HG03095 (cell line): Measurements from ENCODE around the gene SCG2.
"Not testable (repeated sequence)": the region's sequence is repeated elsewhere in the genome, so short reads cannot be mapped to it uniquely, and the experiment has no call there.

ENCODE experiments used
- ATAC-seq: cut with Tn5 transposase; IDR thresholded peaks from one replicate; pipeline ENCODE4 v1.9.1; 2021; ENCODE audit warnings: moderate library complexity; ENCODE audit not compliant: unreplicated experiment

Gene SCG2

DNA sequence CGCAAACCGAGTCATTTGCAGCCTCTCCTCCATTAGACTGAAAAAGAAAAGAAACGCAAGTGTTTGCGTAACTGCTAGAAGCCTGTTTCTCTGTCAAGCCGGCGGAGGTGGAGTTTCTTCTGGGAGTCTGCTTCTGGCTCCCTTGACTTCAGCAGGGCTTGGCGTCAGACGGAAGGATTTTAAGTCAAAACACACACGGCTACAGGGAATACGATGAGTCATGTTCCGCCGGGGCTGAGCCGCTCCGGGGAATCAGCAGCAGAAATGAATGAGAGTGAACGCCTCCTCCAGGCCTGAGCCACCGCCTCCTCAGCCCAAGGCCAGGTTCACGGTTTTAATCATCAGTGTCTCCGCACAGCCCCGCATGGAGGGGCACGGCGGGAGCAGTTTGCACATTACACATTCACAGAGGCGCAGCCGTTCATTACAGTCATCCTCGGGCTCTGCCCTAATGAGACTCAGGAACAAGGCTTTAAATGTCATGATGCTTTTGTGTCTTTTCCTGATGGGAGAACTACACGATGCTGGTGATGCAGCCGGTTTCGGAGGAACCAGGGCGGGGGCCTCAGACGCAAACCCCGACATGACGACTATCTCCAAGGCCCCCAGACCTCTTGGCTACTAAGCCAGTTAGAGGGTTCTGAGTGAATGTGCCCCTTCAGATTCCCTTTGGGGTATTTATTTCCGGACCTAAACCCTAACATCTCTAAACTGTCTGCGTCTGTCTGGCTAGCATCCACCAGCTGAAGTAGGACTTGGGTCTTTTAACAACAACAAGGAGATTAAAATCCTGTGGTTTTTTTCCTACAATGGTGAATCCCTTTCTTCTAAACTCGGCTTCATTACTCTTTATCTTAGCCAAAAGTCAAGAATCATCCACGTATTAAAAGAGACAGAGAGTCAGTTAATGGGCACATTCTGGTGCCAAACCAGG is 11.1 kb upstream of the SCG2 start:
- ATAC-seq = no peak

DNA sequence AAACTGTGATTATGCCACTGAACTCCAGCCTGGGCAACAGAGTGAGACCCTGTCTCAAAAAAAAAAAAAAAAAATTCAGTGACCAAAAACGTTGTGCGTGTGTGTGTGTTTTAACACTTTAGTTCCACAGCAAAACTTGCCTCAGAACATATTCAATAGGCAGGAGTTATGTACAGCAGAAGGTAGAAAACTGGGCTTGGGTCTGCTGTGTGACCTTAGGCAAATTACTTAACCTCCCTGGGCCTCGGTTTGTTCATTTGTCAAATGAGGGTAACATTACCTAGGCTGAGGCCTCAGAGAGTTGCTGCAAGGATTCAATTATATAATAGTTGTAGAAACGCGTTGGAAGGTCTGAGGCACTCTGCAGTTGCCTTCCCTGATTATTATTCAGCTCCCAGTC is 10.3 kb upstream of the SCG2 start:
- ATAC-seq = no peak

DNA sequence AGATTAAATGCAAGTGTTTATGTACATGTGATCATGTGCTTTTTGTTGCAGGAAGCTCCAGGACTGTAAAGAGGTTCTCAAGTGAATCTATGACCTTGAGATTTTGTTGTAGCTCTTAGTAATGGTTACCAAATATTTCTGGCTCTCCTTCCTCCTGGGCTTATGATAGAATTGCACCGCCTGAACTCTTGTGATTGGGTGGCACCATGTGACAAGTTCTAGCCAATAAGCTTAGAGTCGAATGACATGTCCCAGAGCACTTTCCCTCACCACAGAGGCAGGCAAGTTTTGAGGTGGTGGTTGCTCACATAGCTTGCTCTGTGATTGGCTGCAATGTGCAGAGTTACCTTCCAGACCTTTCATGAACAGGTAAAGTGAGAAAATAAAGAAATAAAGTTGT is 8.9 kb upstream of the SCG2 start:
- no peak for ATAC-seq

DNA sequence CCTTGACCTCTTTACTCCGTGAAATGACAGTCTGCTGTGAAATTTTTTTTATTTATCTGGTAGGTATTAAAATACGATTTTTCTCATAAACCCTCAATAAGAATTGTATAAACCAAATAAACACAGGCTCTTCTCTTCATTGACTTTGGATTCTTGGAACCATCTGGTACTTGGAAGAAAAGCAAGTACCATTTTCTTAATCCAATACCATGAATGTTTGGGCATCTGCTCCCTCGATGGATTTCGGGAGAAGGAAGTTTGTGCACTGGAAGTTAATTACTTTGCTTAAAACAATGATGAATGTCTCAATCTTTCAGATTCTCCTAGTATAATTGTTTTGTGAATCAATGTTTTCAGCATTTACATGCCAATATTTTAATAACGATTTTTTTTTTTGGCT is 5.3 kb upstream of the SCG2 start:
- ATAC-seq = no peak

DNA sequence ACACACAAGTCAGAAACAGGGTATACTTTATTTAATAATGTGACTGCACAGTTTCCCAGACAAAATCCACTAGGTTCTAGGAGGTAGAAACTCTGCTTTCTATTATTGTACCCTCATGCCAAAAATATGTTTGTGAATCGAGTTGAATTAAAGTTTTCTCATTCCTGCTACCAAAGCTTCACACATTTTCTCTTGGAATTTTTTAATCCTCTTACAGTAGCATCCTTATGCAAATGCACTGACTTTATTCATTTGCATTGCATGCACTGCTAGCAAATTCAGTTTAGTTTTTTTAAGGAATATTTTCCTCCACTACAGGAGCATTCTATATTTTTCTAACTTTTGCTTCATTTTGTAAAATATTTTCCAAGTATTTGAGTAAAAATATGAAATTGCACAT is 4.8 kb upstream of the SCG2 start:
- ATAC-seq = no peak

DNA sequence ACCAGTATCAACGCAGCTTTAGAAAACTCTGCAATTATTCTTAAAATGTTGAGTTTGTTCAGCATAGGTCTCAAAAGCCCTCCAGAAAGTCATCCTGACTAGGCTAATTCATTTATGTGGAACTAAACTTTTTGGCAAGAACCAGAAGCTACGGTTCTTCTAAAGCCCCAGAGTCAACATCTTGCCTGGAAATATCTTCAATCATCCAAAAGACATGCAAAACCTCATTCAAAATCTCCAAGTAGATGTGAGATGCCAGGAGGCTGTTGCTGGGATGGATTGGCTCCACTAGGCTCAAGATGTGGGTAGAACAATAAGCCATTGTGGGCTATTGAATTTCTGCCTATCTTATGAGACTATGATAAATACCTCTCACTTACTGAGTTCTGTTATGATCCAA is 2.1 kb upstream of the SCG2 start:
- no peak for ATAC-seq

DNA sequence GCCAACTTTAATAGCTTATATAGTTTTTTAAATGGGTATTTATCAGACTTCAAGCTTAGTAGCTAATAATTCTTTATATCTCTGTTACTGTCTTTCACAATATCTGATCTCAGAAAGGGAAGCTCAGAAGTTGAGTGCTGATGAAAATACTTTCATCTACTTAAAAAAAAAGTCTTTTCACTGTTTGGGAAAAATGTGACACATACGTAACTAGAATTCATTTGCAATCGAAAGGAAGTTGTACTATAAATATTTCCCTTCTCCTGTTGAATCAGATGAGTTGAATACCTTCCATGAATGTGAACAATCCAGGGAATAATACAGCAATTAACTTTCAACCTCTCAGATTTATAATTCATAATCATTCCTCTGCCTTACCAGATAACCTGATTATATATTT is 811 bp upstream of the SCG2 start:
- no peak for ATAC-seq

DNA sequence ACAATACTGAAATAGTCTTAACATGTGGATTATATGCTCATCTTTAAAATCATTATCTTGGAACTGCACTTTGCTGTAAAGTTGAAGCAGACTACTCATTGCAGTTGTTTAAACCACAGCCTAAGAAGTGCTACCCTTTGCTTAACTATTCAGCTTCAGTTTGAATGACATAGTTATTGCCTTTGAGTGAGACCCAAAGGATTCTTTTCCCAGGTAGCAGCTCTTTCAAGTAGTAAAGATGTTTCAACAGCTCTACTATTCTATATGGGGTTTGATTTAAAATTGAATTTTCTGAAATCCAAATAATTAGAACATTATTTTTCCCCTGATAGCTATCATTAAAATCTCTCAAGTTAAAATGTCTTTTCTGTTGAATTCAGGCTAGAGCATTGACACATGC is 1.1 kb downstream of the SCG2 start:
- no peak for ATAC-seq

DNA sequence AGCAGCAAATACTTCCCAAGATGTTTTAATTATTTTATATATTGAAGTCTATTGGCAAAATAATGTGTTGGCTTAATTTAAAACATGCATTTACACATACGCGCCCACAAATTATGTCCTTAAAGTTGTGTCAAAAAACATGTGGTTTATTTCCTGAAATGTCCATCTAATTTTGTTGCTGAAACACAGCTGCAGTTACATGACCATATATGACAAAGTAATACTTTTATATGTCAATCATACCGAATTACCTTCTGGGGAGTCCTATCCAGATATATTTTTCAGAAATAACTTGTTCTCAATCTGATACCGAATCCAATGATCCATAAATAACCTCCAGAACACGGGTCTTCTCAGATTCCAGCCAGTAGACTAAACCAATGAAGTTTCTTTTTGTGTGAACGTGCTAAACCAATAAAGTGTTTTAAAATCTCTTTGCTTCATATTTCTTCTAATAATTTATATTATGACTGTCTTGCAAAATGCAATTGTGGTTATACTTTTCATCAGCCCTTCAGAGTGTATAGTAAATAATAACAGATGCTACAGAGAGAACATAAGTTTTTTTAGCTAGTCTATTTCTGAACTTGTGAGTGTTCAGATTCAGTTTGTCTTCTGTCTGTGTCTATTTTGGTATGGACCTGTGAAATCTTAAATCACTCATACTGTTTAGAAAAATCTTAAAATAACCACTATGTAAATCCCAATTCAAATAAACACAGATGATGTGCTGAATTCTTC is 2.4 kb downstream of the SCG2 start:
- no peak for ATAC-seq

DNA sequence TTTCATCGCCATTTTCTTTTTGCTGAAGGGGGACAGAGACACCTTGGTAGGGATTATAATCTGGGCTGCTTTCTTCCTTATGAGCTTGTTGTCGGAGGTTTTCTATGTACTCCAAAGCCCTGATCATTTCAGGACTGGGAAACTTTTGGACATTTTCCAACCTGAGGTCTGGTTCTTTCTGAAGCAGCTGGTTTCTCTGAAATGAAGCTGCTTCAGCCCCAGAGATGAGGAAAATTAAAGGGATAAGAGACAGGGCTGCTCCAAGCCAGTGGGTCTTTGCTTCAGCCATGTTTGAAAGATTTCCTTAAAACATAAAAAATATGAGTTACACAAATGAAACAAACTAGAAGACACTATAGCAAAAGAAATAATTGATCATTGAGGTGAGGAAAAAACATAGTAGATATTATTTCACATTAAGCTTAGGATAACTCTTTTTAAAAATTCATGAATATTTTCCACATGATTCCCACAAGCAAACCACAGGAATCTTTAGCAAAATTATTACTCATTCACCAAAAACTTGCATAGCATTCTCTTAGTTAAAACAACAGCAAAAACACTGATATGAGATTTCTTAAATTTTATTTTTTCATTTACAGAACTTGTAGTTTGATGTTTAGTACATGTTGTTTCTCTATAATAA is 3.0 kb downstream of the SCG2 start:
- no peak for ATAC-seq

DNA sequence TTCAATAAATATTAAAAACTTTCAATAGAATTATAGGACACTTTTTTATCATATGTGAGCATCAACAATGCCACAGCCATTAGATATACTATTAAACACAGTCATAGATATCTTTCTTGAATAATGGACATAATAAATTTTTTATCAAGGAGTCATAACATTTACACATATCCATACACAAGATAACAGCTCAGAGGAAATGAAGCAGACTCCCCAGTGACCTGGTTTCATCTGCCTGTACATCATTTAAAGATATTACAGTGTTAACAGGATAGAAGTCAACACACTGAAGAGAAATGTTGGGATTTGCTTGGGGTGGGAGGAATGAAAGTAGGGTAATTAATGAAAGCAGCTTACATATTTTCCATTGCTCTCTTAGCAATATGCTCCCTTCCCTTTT is 5.1 kb downstream of the SCG2 start:
- ATAC-seq = no peak

DNA sequence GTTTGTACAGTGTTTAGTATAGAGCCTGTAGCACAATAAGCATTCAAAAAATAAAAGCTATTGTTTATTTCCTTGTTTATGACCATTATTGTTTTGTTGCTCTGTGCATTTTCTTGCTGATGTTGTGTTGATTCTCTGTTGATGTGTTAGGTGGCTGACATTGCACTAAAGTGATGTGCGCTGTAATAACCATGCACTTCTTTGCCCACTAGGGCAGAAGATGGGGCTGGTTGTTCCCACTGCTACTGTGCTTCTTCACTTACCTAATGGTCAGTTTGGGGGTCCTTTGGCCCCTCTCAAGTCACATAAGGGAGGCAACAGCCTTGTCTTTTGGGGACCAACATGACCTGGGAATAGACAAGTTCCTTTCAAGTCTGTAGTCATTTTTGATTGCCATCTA is 6.0 kb downstream of the SCG2 start:
- ATAC-seq = no peak

DNA sequence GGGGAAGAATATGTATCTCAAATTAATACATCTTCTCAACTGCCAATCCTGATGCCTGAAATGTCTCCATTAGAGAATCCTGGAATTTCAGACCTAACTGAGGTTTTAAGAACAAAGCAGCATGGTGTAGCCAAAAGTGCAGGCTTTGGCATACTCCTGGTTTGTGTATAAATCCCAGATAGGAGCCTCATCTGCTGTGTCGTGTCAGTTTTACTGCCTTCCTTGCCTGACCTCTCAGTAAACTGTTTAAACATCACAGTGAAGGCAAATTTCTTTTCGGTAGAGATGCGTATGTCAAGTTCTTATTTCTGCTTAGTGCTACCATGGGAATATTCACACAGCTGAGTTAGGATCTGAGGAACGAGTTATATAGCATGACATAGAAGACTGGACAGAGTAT is 7.3 kb downstream of the SCG2 start:
- no peak for ATAC-seq

DNA sequence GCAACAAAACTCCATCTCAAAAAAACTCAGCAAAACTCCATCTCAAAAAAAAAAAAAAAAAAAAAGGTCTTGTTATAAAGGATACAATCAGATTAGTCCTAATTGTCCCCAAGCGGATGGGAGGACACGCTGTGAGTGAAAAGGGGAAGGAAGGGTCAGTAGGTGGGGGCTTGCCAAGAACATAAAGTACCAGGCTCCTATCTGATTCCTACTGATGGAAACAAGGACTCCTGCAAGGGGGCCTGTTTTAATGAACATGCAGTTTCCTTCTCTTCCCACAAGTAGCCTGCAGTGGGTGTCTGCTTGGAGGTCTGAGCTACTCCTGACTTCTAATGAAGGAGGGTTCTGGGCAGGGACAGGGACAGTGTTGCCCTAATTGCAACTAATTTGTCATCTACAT is 7.9 kb downstream of the SCG2 start:
- no peak for ATAC-seq

DNA sequence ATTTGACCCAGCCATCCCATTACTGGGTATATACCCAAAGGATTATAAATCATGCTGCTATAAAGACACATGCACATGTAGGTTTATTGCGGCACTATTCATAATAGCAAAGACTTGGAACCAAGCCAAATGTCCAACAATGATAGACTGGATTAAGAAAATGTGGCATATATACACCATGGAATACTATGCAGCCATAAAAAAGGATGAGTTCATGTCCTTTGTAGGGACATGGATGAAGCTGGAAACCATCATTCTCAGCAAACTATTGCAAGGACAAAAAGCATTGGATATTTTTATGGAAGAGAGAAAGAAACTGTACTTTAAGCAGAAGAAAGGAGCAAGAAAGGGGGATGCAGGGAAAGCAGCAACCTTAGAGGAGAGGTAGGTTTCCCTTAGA is 9.5 kb downstream of the SCG2 start:
- not testable (repeated sequence) for ATAC-seq

DNA sequence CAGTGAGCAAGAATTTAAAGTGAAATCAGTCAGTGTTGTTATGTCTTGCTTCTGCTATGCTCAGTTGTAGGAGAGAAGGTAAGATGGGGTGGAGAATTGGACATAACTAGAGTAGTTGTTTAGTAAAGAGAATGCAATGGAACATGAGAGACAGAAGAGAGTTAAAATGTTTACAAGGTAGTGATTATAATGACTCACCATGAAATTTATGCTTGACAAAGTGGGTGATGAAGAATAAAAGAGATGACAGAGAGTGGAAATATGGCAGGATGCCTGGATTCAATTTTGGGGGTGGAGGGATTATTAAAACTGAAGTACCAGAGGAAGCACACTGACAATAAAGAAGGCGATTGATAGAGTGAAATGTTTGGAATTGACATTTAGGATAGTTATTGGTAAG is 10.6 kb downstream of the SCG2 start:
- no peak for ATAC-seq

DNA sequence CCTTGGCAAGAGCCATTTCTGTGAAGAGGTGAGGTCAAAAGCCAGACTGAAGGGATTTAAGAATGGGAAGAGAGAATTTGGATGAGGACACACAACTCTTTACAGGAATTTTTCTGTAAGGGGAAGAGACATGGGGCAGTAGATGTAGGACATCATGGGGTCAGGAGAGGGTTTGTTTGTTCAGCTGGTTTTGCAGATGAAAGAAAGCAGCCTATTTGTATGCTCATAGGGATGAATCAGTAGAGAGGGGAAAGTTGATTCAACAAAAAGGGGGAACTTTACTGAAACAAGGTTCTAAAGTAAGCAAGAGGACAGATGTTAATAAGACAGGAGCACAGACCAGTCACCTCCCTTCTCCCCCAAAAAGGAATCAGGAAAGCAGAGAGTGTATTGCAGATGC is 11.2 kb downstream of the SCG2 start:
- ATAC-seq = no peak

DNA sequence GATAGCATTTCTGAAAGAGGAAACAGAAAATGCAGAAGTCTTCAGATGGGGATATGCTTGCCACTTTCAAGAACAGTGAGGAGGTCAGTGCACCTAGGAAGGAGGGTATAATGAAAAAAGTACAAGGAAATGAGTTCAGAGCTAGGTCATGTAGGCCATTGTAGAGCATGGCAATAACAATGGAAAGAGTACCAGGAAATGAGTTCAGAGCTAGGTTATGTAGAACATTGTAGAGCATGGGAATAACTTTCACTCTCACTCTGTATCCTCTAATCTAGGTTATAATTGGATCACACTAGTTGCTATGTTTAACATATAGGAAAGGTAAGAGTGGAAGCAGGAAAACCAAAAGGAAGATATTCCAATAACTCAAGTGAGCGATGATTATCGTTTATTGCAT is 12.3 kb downstream of the SCG2 start:
- no peak for ATAC-seq

DNA sequence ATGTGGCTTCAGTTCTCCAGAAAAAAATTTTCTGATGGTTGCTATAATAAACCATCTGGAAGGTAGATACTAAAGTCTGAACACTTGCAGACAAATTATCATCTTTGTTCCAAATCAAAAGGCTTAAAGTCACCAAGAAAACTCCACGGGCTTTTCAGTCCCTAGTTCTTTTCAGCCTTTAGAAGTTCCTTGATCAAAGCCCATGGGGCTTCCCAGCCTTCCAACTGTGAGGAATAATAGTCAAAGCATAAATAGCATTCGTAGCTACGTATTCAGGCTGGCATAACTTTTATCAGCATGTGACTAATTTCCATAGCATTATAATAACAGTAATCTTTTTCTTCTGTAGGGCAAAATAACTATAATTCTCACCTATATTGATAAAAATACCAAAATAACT is 13.9 kb downstream of the SCG2 start:
- no peak for ATAC-seq

DNA sequence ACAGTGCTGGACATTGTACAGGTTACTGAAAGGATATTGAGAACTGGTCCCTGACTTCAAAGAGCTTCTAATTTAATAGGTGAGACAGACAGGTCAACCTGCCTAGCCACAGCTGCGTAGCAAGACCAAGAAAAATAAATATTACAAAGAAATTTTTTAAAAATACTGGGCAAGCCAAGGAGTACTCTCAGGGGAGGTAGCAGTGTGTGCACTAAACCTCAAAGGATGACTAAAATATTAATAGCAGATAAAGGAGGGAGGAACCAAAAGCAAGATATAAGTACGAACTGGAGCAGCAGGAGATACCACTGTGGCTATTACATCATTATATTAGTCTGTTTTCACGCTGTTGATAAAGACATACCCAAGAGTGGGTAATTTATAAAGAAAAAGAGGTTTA is 14.9 kb downstream of the SCG2 start:
- ATAC-seq = no peak

DNA sequence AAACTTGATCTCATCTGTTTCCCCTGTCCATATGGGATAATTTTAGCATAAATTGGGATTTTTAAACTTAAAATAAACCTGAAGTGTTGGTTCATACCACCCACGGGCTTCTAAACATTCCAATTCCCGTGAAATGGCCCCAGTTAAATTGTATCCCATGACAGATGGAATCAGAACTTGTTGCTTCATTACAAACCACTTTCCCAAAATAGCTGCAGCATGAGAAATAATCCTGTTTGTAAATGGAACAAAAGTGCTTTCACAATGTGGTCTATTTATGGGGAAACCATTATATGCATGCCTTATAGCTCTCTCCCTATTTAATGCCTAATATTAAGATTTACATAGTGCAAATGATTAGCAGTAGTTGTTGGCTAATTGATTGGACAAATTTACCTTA is 15.9 kb downstream of the SCG2 start:
- no peak for ATAC-seq

DNA sequence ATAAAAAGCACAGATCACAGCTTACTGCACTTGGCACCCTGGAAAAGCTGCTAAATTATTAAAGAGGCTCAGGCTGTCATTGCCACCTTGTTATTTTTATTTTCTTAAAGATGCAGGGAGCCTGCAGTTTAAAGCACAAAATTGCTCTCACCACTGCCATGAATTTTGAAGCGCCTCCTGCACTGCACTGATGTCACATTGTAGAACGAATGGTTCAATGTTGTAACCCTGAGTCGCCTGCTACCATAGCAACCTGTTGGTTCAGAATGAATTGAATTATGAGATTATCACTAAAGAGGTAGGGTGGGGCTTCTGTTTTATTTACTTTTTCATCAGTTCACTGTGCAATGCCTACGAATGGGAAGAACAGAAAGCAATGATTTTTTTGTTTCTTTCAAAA is 16.5 kb downstream of the SCG2 start:
- no peak for ATAC-seq
